Stomach (tissue), 9 donors: Measurements from ENCODE around the gene CHD6. TPM values are rescaled to one million over a fixed set of nuclear protein-coding genes. Genes with fewer than 3 reads are reported as not detected.

Experiments used
- DNase-seq, 2 donors: peaks; one replicate each; pipeline versions ENCODE4 v3.0.0 to v3.0.0-alpha.2; 2013 to 2019
- H3K27ac ChIP-seq, 5 donors: fragments of 200-600 bp in 4 of 5; sonication (generic) in 4 of 5; one replicate each; pipeline ENCODE4 v1.5.1; 2013 to 2019; ENCODE audit warnings: mild to moderate bottlenecking in 1 of 5, moderate library complexity in 1 of 5
- H3K27me3 ChIP-seq, 3 donors: fragments of 200-600 bp; sonication (generic); one replicate each; pipeline ENCODE4 v1.5.1; 2017 to 2019; ENCODE audit warnings: mixed run types in 1 of 3
- H3K36me3 ChIP-seq, 4 donors: fragments of 200-600 bp; sonication (generic); 1 replicate in 3 of 4; 2 replicates in 1 of 4; pipeline ENCODE4 v1.5.1; 2016 to 2019
- H3K4me1 ChIP-seq, 4 donors: fragments of 200-600 bp; sonication (generic); one replicate each; pipeline ENCODE4 v1.5.1; 2016 to 2019
- H3K4me3 ChIP-seq, 4 donors: fragments of 200-600 bp; sonication (generic) in 3 of 4; one replicate each; pipeline ENCODE4 v1.5.1; 2016 to 2019; ENCODE audit warnings: mild to moderate bottlenecking in 1 of 4
- H3K9me3 ChIP-seq, 4 donors: fragments of 200-600 bp; sonication (generic); one replicate each; pipeline ENCODE4 v1.5.1; 2016 to 2019
- EP300 ChIP-seq: sonication (generic); formaldehyde crosslinking; IDR thresholded peaks from one replicate; pipeline ENCODE4 v1.6.1; 2017; ENCODE audit warnings: antibody characterized with exemption
- POLR2A ChIP-seq, 4 donors: fragments of 450-650 bp; IDR thresholded peaks; one replicate each; pipeline ENCODE4 v1.6.1; 2016; ENCODE audit warnings: antibody characterized with exemption in 4 of 4, control low read depth in 2 of 4, mild to moderate bottlenecking in 1 of 4, moderate library complexity in 1 of 4
- POLR2AphosphoS5 ChIP-seq, 3 donors: sonication (generic); formaldehyde crosslinking; IDR thresholded peaks; one replicate each; pipeline ENCODE4 v1.6.1; 2016; ENCODE audit warnings: antibody characterized with exemption in 3 of 3
- WGBS, 5 donors: extraction: QIAGEN DNeasy Blood & Tissue Kit in 3 of 5; methylation state at CpG; one replicate each; pipeline versions ENCODE4 v1.1.5 to v1.1.7; 2013 to 2018; 5-methylcytosine and 5-hydroxymethylcytosine counted together
- intact Hi-C: fragments of 100-400 bp; cut with DNase I; formaldehyde crosslinking; loops from one replicate; pipeline ENCODE4 v1.15.1; 2023; ENCODE audit warnings: low total_unique reads
- polyA plus RNA-seq, 3 donors: library from polyadenylated mRNA; stranded (reverse); fragments of 200-250 nt; gene quantifications; one replicate each; pipeline ENCODE4 v1.2.3, GENCODE V29; 2013
- total RNA-seq, 5 donors: library from RNA; depleted of rRNA; stranded (reverse); fragments of >200 nt; gene quantifications; one replicate each; pipeline versions ENCODE4 v1.1.0 to v1.2.3, GENCODE V29; 2014 to 2016
- TF ChIP-seq, protein P1 (sequence below), 7 experiments: fragments of 450-650 bp in 4 of 7; fragments of 200-600 bp in 3 of 7; sonication (generic) in 3 of 7; IDR thresholded peaks; one replicate each; pipeline ENCODE4 v1.5.1; 2016 to 2019; ENCODE audit warnings: antibody characterized with exemption in 7 of 7, control low read depth in 2 of 7, mild to moderate bottlenecking in 1 of 7
- donor health status: healthy with polysubstance abuse.
- donor health status: Bipolar disorder and iron deficiency.
- donor health status: healthy.

CHD6 gene
- total and polyA plus RNA-seq, 8 donors: 4.4 to 84.6 (median 47.5) TPM

DNA sequence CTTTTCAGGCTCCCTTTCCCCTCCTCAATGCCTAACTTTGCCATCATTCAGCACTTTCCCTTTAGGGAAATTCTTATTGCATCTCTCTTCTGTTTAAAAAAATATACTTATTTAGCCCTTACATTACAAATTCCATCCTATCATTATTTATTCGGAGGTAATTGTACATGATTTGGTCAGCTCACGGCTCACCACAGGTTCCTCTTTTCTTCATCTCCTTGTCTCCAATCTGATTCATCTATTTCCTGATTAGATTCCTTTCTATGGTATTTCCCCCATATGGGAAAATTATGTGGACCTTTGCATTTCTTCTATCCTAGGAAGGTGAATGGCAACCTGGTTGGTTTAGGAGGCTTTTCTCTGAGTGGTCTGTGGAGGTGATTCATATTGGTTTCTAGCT is 238.6 kb downstream of the CHD6 start:
- TF ChIP-seq POLR2AphosphoS5 (IDR thresholded peaks at IDR 0.05): no peak
- TF ChIP-seq, protein P1, sequence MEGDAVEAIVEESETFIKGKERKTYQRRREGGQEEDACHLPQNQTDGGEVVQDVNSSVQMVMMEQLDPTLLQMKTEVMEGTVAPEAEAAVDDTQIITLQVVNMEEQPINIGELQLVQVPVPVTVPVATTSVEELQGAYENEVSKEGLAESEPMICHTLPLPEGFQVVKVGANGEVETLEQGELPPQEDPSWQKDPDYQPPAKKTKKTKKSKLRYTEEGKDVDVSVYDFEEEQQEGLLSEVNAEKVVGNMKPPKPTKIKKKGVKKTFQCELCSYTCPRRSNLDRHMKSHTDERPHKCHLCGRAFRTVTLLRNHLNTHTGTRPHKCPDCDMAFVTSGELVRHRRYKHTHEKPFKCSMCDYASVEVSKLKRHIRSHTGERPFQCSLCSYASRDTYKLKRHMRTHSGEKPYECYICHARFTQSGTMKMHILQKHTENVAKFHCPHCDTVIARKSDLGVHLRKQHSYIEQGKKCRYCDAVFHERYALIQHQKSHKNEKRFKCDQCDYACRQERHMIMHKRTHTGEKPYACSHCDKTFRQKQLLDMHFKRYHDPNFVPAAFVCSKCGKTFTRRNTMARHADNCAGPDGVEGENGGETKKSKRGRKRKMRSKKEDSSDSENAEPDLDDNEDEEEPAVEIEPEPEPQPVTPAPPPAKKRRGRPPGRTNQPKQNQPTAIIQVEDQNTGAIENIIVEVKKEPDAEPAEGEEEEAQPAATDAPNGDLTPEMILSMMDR (IDR thresholded peaks at IDR 0.05): no peak
- no peak for TF ChIP-seq POLR2A (IDR thresholded peaks at IDR 0.05)
- no peak for TF ChIP-seq EP300
- Histone ChIP-seq H3K4me3 (no peak overlapping the region), H3K27ac (no peak overlapping the region), H3K9me3 (no peaks in the 10 kb centered on the region), H3K36me3 (no peaks in the 10 kb centered on the region), H3K27me3 (peaks cover 0 to 32% (median 0%) of the 10 kb centered on the region in 3 donors), H3K4me1 (no peaks in the 10 kb centered on the region)
- 70 to 81% (median 77%) methylated on average over 2 of the region's 2 CpGs for WGBS, 5 donors
- no peak for DNase-seq
- intact Hi-C loops: no loop called here

DNA sequence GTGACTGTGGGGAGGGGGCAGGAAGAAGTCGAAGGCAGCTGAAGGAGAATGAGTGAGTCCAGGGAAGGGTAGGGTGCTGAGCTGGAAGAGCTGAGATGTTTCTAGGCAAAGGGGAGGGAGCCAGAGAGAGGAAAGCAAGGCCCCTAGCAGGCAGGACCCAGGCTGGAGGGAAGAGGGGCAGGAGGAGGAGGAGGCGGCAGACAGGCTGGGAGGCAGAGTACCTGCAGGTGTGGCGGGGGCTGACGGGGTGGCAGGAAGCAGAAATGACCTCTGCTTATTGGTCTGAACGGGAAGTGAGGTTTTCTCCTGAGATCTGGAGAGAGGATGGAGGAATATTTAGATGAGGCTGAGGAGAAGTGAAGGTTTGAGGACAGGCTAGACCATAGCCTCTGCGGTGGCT is 240.9 kb downstream of the CHD6 start:
- intact Hi-C loops: no loop called here
- DNase-seq: no peak
- H3K36me3 ChIP-seq: no peaks in the 10 kb centered on the region
- TF ChIP-seq POLR2AphosphoS5 (IDR thresholded peaks at IDR 0.05) (no peak), EP300 (no peak), POLR2A (IDR thresholded peaks at IDR 0.05) (no peak)
- TF ChIP-seq, protein P1 (IDR thresholded peaks at IDR 0.05): no peak
- H3K4me1 ChIP-seq: no peaks in the 10 kb centered on the region
- H3K4me3 ChIP-seq: no peak overlapping the region
- H3K27me3 ChIP-seq: peaks cover 0 to 28% (median 0%) of the 10 kb centered on the region in 3 donors
- H3K27ac ChIP-seq: no peak overlapping the region
- H3K9me3 ChIP-seq: peaks cover 0 to under 1% (median 0%) of the 10 kb centered on the region in 4 donors
- 44 to 54% (median 53%) methylated on average over 6 of the region's 6 CpGs for WGBS, 5 donors

DNA sequence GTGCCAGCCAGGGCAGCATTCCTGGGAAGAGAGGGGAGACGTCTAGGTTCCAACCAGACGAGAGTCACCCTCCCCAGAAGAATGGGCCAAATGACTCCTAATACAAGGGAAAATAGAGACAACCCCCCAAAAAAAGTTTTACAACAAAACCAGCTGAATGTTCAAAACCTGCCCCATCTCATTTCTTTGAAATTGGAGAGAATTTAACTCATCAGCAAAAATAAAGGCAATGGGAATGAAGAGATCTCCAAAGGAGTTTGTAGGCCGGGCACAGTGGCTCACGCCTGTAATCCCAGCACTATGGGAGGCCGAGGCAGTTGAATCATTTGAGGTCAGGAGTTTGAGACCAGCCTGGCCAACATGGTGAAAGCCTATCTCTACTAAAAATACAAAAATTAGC is 241.8 kb downstream of the CHD6 start:
- Histone ChIP-seq H3K27ac (no peak overlapping the region), H3K4me3 (no peak overlapping the region), H3K9me3 (peaks cover 0 to 10% (median 3%) of the 10 kb centered on the region in 4 donors), H3K4me1 (no peaks in the 10 kb centered on the region), H3K27me3 (peaks cover 0 to 28% (median 0%) of the 10 kb centered on the region in 3 donors), H3K36me3 (no peaks in the 10 kb centered on the region)
- intact Hi-C loops: no loop called here
- no peak for TF ChIP-seq POLR2AphosphoS5 (IDR thresholded peaks at IDR 0.05)
- TF ChIP-seq EP300: no peak
- TF ChIP-seq, protein P1 (IDR thresholded peaks at IDR 0.05): no peak
- TF ChIP-seq POLR2A (IDR thresholded peaks at IDR 0.05): no peak
- DNase-seq: no peak
- WGBS, 5 donors: 80 to 93% (median 85%) methylated on average over 5 of the region's 5 CpGs

DNA sequence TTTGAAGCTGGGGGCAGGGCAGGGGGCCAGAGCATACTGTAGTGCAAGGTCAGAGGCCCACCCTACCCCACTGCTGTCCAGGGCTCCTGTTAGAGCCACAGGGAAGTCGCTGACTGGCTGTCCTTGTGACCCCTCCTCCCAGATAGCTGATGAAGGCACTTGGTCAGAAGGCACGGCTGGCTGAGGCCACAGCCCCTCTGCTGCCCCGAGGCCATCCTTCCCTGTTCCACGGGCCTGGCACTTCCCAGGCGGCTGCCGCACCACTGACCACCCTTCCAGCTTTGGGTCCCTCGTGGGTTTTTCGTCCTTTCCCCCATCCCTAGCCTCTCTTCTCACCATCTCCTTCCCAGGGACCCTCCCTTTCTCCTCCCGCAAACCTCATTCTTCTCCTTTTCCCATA is 242.3 kb downstream of the CHD6 start:
- H3K4me1 ChIP-seq: no peaks in the 10 kb centered on the region
- no peak for DNase-seq
- H3K27ac ChIP-seq: no peak overlapping the region
- WGBS, 5 donors: 71 to 77% (median 72%) methylated on average over 8 to 9 of the region's 9 CpGs
- no peak for TF ChIP-seq POLR2A (IDR thresholded peaks at IDR 0.05)
- TF ChIP-seq EP300: no peak
- TF ChIP-seq, protein P1 (IDR thresholded peaks at IDR 0.05): no peak
- no peak for TF ChIP-seq POLR2AphosphoS5 (IDR thresholded peaks at IDR 0.05)
- no peaks in the 10 kb centered on the region for H3K36me3 ChIP-seq
- H3K9me3 ChIP-seq: peaks cover 0 to 15% (median 8%) of the 10 kb centered on the region in 4 donors
- intact Hi-C loops: no loop called here
- H3K4me3 ChIP-seq: no peak overlapping the region
- peaks cover 0 to 27% (median 0%) of the 10 kb centered on the region in 3 donors for H3K27me3 ChIP-seq
